GM12874 (cell line): ENCODE data around the gene GLOD4.

ENCODE experiments used
- CTCF ChIP-seq: IDR thresholded peaks from 2 replicates; pipeline ENCODE4 v1.5.1; 2011; ENCODE audit warnings: low read depth, mild to moderate bottlenecking, control low read depth, low read length, moderate library complexity; ENCODE audit not compliant: insufficient read depth

Gene GLOD4

DNA sequence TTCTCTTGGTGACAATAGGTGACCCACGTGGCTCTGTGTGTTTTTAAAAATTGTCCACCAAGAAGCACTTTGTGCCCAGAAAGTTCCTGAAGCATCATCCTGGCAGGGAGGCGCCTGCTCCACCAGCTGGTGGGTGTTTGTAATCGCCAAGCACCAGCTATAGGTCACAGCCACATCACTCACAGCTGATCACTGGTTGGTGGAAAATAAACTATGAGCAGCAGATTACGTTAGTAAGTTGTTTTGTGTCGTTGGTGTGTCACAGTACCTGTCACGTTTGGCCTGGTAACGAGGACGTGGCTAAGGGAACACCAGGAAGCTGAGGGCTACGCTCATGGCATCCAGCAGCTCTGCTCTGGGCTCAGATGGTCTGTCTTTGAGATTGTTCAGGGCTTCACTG, 10.2 kb upstream of the GLOD4 start:
- no peak for TF ChIP-seq CTCF

GRCh38 chr17:791829-792228, 9.7 kb upstream of the GLOD4 start:
- no peak for TF ChIP-seq CTCF

DNA sequence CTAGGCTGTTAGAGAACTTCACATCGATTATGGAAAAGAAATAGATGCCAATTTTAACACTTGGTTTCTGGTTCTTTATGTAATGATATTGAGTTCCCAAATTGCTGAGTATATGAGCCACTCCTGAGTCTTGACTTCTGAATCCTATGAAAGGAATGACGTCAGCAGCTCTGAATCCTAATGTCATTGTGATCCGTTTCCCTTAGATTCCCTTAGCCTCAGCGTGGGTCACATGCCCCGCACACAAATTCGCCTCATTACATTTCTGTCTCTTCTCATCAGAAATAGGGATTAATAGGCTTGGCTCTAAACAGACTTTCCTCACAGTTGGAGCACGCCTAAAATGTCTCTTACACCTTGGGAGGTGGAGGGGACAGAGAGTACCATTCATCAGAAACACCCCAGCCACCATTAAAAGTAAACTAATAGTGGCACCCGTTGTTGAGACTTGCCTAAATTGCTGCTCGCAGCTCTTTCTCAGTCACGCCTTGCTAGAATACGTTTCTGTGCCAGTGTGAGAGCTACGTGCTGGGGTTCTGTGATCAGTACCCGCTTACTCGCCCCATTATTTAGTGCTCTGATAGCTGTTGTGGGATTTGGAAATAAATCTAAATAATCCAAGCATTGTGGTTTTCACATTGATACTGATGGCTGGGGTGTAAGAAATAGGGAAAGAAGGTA, 7.2 kb upstream of the GLOD4 start:
- TF ChIP-seq CTCF: no peak

GRCh38 chr17:788551-788950, 6.5 kb upstream of the GLOD4 start:
- TF ChIP-seq CTCF: no peak

GRCh38 chr17:787641-788221, 5.7 kb upstream of the GLOD4 start:
- TF ChIP-seq CTCF: no peak

DNA sequence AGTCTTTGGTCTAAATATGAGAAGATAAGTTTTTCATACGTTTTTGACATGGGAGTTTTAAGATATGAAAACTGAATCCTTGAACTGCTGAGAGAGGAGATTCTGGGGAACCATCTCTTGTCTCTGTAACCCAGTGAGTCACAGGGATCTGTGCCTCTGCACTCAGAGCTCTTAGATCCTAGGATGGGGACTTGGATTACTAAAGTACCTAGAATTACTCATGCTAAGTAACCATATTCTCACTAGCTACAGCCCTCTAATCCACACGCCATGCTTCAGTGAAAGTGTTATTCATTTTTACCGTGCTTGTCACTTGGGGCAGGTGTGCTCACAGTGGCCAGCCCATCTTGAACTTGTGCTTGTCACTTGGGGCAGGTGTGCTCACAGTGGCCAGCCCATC, 2.1 kb upstream of the GLOD4 start:
- no peak for TF ChIP-seq CTCF

DNA sequence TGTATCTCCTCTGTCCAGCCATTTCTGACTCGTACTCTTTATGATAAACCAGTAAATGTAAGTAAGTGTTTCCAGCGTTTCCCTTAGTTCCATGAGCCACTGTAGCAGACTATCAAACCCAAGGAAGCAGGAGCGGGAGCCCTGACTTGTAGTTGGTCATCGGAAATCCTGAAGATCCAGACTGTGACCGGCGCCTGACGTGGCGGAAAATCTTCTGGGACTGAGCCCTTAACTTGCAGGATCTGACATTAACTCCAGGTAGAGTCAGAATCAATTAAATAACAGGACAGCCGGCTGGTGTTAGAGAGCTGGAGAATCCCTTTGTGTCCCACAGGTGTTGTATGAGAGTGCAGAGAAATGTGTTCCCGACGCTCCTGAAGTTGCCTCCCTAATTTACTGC, 4.0 kb downstream of the GLOD4 start:
- TF ChIP-seq CTCF: no peak
